A204.1 (cell line): ENCODE data around the gene STK24.

Experiments used
- FAIRE-seq: peaks from 2 replicates; lab custom pipeline; 2012; peaks lifted over from hg19 to GRCh38; lab: Jason Lieb, UNC

STK24 gene

DNA sequence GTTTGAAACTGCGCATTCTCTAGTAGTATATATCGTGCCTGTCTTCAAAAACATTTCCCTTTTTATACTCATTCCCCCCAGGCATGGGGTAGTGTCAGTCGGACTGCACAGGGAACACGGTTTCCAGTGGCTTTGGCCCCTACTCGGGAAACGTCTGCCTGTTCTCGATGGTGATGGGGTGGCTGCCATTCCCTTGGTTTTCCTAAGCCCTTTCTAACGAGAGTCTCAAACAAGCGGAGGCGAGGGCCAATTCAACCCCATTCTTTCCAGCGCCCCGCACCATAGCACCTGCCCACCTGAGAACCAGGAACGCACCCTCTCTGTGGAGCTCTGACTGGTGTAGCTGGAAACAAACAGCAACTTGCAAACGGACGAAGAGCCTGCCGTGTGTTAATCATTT is 127.6 kb downstream of the STK24 start:
- no peak for FAIRE-seq

DNA sequence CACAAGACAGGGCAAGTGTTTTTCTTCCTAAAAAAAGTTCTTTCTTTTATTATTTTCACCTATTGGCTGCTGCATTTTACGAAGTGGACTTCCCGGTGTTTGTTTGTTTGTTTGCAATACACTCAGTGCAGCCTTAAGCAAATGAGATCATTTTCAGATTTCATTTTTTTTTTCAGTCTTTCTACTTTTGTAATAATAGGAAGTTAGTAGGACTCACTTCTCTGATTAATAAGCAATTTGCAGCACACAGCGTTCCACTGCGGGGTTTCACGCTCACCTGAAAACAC is 128.3 kb downstream of the STK24 start:
- no peak for FAIRE-seq

DNA sequence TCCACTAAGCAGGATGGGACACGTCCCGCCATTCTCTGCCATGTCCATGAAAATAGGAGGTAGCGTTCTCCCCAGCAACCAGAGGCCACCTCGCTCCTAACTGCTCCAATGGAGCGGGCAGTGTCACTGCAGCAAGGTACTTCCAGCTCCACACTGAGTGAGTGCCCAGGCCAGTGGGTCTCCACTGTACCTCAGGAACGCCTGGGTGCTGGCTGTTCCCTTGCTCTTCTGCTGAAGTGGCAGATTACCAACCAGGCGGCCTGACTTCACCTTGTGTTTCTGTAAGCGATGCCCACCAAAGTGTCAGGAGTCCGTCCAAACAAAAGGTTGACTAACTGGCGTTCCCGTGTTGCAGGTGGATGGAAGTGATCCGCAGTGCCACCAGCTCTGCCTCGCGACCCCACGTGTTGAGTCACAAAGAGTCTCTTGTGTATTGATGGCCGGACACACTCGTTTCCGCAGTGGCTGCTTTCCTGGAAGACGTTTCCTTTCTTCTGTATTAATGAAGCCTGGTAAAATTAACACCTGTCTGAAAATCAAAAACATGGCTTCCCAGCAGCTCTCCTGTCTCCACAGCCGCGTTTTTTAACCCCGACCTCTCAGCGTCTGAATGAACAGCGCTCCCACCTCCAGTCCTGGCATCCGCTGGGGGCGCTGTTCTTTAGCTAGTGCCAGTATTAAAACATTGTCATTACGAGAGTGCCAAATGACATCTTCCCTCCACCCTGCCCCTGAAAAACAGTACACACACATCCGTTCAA is 128.8 kb downstream of the STK24 start:
- no peak for FAIRE-seq

DNA sequence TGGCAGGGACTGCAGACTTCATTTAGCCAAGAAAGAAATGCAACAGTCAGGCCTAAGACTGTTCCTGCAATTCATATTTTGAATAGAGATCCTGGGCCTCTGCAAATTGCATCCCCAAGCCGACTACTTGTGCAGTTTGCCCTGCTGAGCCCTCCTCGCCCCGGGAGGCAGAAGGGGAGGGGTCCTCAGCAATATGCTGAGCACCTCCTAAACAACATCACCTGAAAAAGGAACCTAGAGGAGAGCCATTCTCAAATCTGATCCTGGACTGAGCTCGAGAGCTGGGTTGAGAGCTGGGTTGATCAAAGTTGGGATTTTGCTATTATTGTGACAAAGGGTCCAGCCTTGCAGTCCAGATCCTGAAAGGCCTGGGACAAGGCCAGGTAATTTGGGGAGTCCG is 129.8 kb downstream of the STK24 start:
- no peak for FAIRE-seq

DNA sequence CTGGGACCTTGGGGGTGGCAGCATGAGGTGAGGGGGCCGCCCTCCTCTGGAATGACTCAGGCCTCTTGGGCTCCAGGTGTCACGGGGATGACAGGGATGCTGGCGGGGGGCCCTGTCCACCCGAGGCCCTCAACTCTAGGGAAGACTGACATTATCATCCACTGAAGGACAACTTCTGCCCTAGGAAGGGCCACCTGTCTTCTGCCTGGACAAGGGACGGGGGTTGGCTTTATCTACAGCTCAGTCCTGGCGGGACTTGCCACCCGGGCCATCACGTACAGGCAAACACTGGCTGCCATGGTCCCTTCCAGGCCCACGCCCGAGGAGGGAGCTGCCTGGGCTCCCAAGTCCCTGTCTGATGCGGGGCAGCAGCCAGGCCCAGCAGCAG is 130.7 kb downstream of the STK24 start:
- no peak for FAIRE-seq

DNA sequence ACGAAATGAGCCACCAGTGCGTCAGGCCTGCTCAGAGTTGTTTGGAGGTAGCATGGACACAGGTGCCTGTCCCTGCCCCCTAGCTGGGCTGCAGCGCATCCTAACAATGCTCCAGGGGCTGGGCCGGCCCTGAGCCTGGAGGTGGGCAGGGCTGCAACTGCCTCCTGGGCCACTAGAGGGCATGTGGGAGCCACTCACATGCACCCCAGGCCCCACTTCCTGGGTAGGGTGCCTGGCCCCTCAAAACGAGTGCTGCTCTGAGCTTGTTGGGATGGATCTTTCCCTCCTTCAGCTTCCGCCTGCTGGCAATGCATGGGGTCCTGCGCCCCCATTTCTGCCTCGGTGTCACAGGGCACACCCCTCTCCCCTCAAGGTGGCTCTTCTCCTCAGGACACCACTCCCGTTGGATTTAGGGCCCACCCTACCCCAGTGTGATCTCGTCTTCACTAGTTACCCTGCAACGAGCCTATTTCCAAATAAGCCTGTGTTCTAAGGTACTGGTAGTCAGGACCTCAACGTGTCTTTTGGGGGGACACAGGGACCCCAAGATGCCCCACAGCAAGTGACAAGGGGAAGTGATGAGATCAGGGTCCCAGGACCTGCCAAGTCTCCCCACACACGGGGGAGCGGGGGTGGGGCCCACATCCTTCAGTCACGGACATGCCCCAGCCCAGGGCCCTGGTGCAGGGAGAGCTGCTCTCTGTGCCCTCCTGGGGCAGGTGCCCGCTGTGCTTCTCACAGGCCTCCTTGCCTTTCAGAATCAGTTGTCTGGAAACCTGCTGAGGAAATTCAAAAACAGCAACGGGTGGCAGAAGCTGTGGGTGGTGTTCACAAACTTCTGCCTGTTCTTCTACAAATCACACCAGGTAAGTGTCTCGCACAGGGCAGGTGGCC is 131.3 kb downstream of the STK24 start:
- no peak for FAIRE-seq

DNA sequence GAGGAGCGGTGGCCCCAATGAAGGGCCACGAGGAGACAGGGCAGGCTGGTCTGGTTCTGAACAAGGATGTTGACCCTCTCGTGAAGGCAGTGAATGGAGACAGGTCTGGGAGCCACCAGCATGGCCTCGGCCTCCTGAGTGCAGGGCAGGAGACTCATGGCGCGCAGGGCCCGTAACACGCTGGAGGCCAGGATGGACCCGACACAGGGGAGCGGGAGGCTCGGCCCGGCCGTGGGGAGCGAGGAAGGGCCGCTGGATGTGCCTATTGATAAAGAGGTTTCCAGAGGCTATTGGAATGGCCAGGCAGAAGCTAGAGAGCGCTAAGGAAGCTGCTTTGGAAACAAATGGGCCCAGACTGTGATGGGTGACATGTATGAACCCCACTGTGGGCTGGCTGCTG is 132.5 kb downstream of the STK24 start:
- FAIRE-seq, result no peak

DNA sequence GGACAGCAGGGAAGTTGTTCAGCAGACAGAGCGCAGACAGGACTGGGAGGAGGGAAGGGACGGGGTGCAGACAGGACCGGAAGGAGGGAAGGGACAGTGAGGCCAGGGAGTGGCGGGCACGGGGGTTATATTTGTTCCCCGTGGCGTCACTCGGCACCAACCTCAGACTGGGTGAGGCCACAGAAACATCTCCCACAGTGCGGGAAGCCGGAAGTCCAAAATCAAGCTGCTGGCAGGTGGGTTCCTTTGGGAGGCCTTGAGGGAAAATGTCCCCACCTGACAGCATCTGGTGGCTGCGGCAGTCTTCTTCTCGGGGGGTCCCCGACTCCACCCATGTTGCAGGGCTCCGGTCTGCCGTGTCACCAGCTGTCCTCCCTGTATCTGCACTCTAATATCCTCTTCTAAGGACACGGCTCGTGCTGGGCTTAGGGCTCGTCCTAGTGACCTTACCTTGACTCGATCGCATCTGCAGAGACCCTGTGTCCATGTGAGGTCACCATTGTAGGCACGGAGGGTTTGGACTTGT is 133.0 kb downstream of the STK24 start:
- FAIRE-seq, result no peak

DNA sequence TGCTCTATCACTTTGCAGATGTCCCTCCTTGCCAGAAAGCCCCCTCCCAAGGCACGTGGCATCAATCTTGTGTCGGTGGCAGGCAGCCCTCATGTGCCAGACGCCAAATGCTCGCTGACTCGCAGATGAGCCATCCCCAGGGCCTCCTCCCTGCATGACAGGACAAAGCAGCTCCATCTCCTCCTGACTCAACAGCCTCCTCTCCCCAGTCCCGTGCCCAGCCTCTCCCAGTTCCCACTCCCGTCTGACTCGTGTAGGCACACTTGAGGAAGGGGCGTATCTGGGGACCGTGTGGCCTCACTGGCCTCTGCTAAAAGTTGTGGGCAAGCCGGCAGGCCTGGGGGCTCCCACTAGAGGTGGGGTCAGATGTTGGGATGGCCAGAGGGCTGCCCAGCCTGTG is 133.6 kb downstream of the STK24 start:
- no peak for FAIRE-seq

DNA sequence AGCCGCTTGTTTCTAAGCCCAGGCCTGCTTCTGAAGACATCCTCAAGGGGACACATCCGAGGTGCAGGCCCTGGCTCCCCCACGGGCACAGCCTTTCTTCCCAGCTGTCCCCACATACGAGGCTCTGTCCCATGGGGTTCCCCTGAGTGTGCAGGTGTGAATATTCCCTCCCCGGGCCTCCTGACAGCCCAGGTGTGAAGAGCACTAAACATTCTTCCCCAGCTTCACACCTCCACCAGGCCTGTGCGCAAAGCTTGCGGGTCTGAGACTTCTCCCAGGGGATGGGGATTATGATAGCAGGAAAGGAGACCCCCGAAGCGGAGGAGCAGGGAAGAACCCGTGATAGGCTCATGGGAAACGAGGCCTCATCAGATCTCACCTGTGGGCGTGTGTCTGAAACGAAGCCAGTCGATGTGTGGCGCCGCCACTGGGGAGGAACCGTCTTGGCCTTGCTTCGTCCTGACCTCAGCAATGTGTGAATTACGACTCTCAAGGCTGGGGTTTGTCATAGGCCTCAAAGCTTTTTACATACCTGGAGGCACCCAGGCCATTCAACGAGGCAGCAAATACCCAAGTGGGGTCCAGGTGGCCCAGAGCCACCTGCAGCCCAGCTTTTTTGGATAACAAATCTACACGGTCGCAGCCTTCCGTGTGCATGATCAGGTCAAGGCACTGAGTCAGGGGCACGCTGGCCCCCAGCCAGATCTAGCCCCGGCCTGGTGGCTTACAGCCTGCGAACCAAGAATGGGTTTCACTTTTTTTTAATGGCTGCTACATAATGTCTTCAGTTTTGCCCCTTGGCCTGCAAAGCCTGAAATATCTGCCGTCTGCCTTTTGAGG is 134.3 kb downstream of the STK24 start:
- FAIRE-seq, result no peak

DNA sequence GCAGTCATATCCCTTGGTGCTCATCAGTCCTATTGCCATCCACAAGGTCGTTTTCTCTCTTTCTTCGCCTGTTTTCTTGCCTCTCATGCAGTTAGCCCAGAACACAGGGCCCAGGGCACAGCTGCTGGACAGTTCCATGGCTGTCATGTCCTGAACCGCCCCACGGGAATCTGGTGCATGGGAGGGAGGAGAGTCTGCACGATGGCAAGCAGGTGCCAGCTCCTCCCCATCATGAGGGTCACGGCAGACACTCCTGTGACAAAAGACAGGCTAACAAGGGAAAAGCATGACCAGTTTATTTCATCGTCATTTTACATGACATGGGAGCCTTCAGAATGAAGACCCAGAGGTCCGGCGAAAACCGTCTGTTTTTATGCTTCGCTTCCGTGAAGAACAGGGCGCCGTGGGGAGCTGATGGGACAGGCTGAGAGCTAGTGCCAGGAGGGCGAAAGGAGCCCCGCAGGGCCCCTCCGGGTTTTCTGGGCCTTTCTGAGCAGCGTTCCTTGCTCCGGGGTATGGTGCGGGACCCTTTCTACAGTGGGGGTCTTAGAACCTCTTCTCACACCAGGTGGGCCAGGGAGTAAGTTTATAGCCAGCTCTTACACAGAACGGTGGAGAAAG is 135.7 kb downstream of the STK24 start:
- no peak for FAIRE-seq

DNA sequence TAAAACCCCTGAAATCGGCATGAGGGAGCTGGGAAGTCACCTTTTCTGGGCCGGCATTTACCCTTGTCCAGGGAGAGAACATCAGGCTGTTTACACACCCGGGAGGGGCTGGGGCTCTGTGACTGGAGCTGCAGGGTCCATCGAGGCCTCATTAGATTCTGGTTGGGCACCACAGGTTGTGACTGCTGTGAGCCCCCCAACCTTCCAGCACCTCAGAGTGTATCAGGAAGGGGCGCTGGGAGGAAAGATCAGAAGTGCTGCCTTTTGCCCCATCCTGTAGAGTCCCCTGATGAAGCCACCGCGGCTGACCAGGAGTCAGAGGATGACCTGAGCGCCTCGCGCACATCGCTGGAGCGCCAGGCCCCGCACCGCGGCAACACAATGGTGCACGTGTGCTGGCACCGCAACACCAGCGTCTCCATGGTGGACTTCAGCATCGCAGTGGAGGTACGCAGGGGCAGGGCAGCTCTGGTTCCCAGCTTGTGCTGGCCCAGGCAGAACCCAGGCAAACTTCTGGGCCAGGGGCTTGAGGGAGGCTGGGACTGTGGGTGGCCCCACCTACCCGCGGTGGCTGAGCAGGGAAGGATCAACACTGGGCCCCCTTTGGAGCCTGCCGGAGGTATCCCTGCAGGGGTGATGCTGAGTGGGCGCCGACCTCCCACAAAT is 136.4 kb downstream of the STK24 start:
- FAIRE-seq, result no peak

DNA sequence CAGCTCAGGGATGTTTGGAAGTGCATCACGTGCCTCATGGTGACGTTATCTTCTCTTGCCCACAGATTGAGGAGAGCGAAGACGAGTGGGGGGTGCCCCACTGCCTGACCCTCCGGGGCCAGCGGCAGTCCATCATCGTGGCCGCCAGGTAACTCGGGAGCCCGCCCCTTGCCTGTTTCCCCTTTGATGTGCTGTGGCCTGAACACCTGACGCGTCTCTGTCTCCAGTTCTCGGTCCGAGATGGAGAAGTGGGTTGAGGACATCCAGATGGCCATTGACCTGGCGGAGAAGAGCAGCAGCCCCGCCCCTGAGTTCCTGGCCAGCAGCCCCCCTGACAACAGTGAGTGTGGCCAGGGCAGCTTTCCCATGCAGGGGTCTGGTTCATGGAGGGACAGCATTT is 137.0 kb downstream of the STK24 start:
- FAIRE-seq, result no peak

DNA sequence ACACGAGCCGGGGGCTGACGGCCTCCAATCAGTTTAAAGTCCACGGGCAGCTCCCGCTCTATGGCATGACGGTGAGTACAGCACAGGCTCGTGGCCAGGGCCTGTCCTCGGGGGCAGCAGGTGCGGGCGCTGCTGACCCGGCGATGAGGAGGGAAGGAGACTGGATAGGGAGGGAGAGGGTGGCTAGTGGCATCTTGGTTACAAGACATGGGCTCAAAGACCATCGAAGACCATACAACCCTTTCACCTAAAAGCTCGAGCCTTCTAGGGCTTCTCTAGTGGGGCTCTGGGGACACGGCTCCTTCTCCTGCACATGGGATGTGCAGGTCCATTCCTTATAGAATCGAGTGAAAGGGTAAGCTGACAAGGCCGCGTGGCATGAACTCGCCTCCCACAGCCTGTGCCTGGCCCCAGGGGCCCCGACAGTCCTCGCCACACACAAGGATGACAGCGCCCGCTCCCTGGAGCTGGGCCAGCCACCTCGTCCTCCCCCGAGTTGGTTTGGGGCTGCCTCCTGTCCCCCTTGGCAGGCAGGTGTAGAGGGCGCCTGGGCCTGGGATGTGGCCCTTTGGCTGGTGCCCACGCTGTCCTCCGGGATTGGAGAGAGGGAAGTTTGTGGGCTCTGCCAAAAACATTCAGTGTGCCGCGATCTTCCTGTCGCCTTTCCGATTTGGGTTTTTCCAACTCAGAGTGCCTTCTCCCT is 137.6 kb downstream of the STK24 start:
- no peak for FAIRE-seq

DNA sequence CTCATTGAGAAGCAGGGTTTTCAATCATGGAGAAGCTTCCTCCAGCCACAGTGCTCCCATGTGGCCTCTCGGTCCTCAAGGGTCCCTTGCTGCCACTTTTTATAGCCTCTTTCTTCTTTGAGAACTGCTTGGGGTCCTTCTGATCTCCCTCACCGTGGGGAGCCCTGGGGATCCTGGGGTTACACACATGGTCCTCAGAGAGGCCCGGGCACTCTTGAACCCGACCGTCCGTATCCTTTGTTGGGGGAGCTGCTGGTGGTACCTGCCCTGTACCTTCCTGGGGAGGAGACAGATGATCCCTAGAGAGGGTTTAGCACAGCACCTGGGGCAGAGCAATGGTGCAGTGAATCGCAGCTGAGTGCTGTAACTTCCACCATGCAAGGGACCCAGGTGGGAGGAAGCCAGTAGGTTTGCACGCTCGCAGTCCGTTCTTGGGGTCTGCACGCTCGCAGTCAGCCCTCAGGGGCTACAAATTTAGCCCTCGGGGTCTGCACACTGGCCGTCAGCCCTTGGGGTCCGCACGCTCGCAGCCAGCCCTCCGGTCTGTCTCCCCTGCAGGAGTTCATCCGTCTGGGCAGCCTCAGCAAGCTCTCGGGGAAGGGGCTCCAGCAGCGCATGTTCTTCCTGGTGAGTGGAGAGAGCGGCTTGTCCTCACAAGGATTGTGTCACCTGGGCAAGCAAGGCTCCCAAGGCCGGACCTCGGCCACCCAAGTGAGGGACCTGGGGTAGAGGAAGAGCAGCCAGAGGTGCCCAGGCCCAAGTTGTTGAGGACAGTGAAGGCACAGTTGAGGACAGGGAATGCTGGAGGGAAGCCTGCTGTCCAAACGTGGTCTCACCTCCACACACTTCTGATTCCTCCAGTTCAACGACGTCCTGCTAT is 138.4 kb downstream of the STK24 start:
- FAIRE-seq, result no peak

DNA sequence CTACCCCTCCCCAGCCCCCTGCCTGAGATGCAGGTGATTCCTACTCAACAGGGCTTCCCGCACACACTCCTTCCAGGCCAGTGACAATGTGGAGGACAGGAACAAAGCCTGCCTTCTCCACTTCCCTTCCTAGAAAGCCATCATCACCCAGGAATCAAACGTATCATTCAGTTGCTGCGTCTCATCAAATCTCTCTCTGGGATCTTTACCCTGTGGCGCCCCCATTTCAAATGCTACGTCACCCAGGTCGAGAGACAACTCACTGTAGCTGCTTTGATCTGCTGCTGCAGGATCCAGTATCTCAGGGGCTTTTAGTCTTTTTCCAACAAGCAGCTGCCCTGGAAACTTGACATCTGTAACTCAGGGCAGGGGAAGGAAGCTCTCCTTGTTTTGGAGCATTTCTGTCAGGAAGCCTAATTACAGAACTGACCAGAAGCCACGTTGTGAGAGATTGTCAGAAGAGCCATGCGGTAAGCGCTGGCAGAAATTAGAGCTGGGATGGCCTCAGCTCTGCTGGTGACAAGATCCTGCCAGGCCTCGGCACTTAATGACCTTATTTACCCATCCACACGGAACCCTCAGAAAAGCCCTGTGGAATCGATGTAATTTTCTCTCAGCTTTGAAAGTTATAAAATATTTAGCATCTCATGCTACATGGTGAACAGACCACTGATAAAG is 140.5 kb downstream of the STK24 start:
- no peak for FAIRE-seq

DNA sequence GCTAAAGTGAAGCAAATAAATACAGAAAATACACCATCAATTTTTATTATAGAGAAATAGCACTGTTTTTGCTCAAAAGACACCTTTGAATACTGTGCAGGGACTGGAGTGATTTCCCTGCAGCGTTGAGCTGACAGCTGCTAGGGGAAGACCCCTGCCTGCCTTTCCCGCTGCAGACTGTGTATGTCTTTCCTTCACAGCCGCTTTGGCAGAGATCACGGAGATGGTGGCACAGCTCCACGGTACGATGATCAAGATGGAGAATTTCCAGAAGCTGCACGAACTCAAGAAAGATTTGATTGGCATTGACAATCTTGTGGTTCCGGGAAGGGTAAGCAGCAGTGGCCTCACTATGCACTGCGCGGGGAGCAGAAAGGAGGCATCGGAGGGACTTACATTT is 141.5 kb downstream of the STK24 start:
- FAIRE-seq, result no peak

DNA sequence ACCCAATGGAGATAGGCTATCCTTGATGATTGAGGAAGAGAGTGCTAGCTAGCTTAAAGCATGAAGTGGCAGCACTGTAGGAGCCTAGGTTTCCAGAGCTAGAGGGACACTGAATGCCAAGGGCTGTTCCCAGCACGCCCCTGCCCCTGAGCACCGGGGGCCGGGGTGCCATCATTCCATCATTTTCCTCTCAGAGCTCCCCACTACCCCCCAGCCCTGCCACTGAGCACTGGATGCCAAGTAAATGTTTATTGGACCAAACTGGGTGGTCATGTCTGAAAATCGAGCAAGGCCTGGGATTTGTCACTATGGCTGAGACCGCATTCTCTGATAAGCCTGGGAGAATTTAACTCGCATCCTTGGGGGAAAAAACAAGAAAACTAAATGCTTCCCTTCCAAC is 142.8 kb downstream of the STK24 start:
- no peak for FAIRE-seq

DNA sequence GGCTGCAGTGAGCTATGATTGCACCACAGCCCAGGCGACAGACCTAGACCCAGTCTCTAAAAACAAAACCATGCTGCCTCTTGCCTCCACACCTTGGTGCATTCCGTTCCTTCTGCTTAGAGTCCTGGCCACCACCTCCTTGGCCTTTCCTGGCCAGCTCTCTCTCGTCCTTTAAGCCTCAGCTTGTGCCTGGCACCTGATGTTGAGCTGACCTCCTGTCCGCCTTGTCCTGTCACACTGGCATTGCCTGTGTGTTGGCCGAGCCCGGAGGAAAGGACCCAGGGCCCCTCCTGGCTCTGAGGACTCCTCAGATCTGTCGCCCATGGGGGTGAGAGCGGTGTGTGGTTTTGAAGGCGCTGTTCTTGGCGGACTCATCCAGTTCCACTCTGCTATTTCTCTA is 143.3 kb downstream of the STK24 start:
- FAIRE-seq, result no peak

DNA sequence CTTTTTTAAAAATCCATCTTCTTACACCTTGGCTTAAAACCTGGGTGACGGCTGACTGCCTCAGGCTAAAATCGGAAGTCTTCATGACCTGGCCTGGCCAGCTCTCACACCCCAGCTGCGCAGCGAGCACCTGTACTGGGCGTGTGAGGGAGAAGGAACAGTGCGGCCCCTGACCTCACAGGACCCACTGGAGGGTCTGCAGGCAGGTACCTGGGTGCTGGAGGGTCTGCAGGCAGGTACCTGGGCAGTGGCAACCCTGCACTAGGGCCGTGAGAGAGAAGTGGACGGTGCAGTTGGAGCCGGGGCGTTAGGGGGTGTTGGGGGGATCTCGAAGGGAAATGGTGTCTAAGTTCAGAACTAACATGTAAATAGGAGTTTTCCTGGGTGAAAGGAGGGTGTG is 144.3 kb downstream of the STK24 start:
- FAIRE-seq, result no peak
